Measurements from ENCODE around the gene TMEM179.

Gene TMEM179

GRCh38 chr14:104563742-104564615, 40.6 kb downstream of the TMEM179 start:
- DNase-seq (ENCODE audit: low read depth) = peak; percentile 68
- Histone ChIP-seq H3K9ac (ENCODE audit: low read length) (no peak overlapping the region), H3K4me3 (ENCODE audit: low read length) (no peak overlapping the region), H3K4me1 (ENCODE audit: control insufficient read depth, insufficient read depth, low read length) (no peaks in the 10 kb centered on the region), H3K27me3 (replicated peaks; ENCODE audit: control insufficient read depth, insufficient read depth, low read length) (peaks cover 50% of the 10 kb centered on the region), H3K9me3 (ENCODE audit: control insufficient read depth, low read length) (no peaks in the 10 kb centered on the region), H3K36me3 (ENCODE audit: control insufficient read depth, insufficient read depth, low read length, severe bottlenecking) (no peaks in the 10 kb centered on the region)

GRCh38 chr14:104563191-104563741, 41.3 kb downstream of the TMEM179 start:
- Histone ChIP-seq H3K9ac (ENCODE audit: low read length) (no peak overlapping the region), H3K9me3 (ENCODE audit: control insufficient read depth, low read length) (no peaks in the 10 kb centered on the region), H3K27me3 (replicated peaks; ENCODE audit: control insufficient read depth, insufficient read depth, low read length) (peaks cover 51% of the 10 kb centered on the region), H3K4me1 (ENCODE audit: control insufficient read depth, insufficient read depth, low read length) (no peaks in the 10 kb centered on the region), H3K36me3 (ENCODE audit: control insufficient read depth, insufficient read depth, low read length, severe bottlenecking) (no peaks in the 10 kb centered on the region), H3K4me3 (ENCODE audit: low read length) (no peak overlapping the region)
- no peak for DNase-seq (ENCODE audit: low read depth)

GRCh38 chr14:104562606-104563005, 42.0 kb downstream of the TMEM179 start:
- Histone ChIP-seq H3K36me3 (ENCODE audit: control insufficient read depth, insufficient read depth, low read length, severe bottlenecking) (no peaks in the 10 kb centered on the region), H3K9ac (ENCODE audit: low read length) (no peak overlapping the region), H3K4me3 (ENCODE audit: low read length) (no peak overlapping the region), H3K27me3 (replicated peaks; ENCODE audit: control insufficient read depth, insufficient read depth, low read length) (peaks cover 56% of the 10 kb centered on the region), H3K9me3 (ENCODE audit: control insufficient read depth, low read length) (no peaks in the 10 kb centered on the region), H3K4me1 (ENCODE audit: control insufficient read depth, insufficient read depth, low read length) (no peaks in the 10 kb centered on the region)
- DNase-seq (ENCODE audit: low read depth) = no peak

GRCh38 chr14:104561632-104562495, 42.7 kb downstream of the TMEM179 start:
- Histone ChIP-seq H3K9ac (ENCODE audit: low read length) (no peak overlapping the region), H3K4me3 (ENCODE audit: low read length) (no peak overlapping the region), H3K36me3 (ENCODE audit: control insufficient read depth, insufficient read depth, low read length, severe bottlenecking) (no peaks in the 10 kb centered on the region), H3K27me3 (replicated peaks; ENCODE audit: control insufficient read depth, insufficient read depth, low read length) (peaks cover 55% of the 10 kb centered on the region), H3K9me3 (ENCODE audit: control insufficient read depth, low read length) (no peaks in the 10 kb centered on the region), H3K4me1 (ENCODE audit: control insufficient read depth, insufficient read depth, low read length) (no peaks in the 10 kb centered on the region)
- no peak for DNase-seq (ENCODE audit: low read depth)

- Histone ChIP-seq H3K4me3 (ENCODE audit: low read length) (no peak overlapping the region), H3K9ac (ENCODE audit: low read length) (no peak overlapping the region), H3K36me3 (ENCODE audit: control insufficient read depth, insufficient read depth, low read length, severe bottlenecking) (no peaks in the 10 kb centered on the region), H3K27me3 (replicated peaks; ENCODE audit: control insufficient read depth, insufficient read depth, low read length) (peaks cover 48% of the 10 kb centered on the region), H3K4me1 (ENCODE audit: control insufficient read depth, insufficient read depth, low read length) (no peaks in the 10 kb centered on the region), H3K9me3 (ENCODE audit: control insufficient read depth, low read length) (no peaks in the 10 kb centered on the region)
- DNase-seq (ENCODE audit: low read depth) = no peak
These were observed 43.4 kb downstream of the TMEM179 start for GRCh38 chr14:104561124-104561557.

GRCh38 chr14:104560586-104560945, 44.0 kb downstream of the TMEM179 start:
- peaks cover 46% of the 10 kb centered on the region for H3K27me3 ChIP-seq (replicated peaks; ENCODE audit: control insufficient read depth, insufficient read depth, low read length)

GRCh38 chr14:104559804-104560585, 44.6 kb downstream of the TMEM179 start:
- Histone ChIP-seq H3K36me3 (ENCODE audit: control insufficient read depth, insufficient read depth, low read length, severe bottlenecking) (no peaks in the 10 kb centered on the region), H3K4me3 (ENCODE audit: low read length) (no peak overlapping the region), H3K27me3 (replicated peaks; ENCODE audit: control insufficient read depth, insufficient read depth, low read length) (peaks cover 47% of the 10 kb centered on the region), H3K9ac (ENCODE audit: low read length) (no peak overlapping the region), H3K4me1 (ENCODE audit: control insufficient read depth, insufficient read depth, low read length) (no peaks in the 10 kb centered on the region), H3K9me3 (ENCODE audit: control insufficient read depth, low read length) (no peaks in the 10 kb centered on the region)
- no peak for DNase-seq (ENCODE audit: low read depth)

More at GRCh38 chr14:104560586-104560945, 44.0 kb downstream of the TMEM179 start:
- DNase-seq (ENCODE audit: low read depth) = no peak
- H3K4me3 ChIP-seq (ENCODE audit: low read length) = no peak overlapping the region
- H3K36me3 ChIP-seq (ENCODE audit: control insufficient read depth, insufficient read depth, low read length, severe bottlenecking) = no peaks in the 10 kb centered on the region
- no peaks in the 10 kb centered on the region for H3K4me1 ChIP-seq (ENCODE audit: control insufficient read depth, insufficient read depth, low read length)
- no peak overlapping the region for H3K9ac ChIP-seq (ENCODE audit: low read length)
- no peaks in the 10 kb centered on the region for H3K9me3 ChIP-seq (ENCODE audit: control insufficient read depth, low read length)

- Histone ChIP-seq H3K4me1 (ENCODE audit: control insufficient read depth, insufficient read depth, low read length) (no peaks in the 10 kb centered on the region), H3K36me3 (ENCODE audit: control insufficient read depth, insufficient read depth, low read length, severe bottlenecking) (no peaks in the 10 kb centered on the region), H3K9me3 (ENCODE audit: control insufficient read depth, low read length) (no peaks in the 10 kb centered on the region), H3K27me3 (replicated peaks; ENCODE audit: control insufficient read depth, insufficient read depth, low read length) (peaks cover 43% of the 10 kb centered on the region), H3K4me3 (ENCODE audit: low read length) (no peak overlapping the region), H3K9ac (ENCODE audit: low read length) (no peak overlapping the region)
- no peak for DNase-seq (ENCODE audit: low read depth)
These were observed 45.4 kb downstream of the TMEM179 start for GRCh38 chr14:104559028-104559803.

- H3K36me3 ChIP-seq (ENCODE audit: control insufficient read depth, insufficient read depth, low read length, severe bottlenecking) = no peaks in the 10 kb centered on the region
- DNase-seq (ENCODE audit: low read depth) = no peak
- no peak overlapping the region for H3K9ac ChIP-seq (ENCODE audit: low read length)
- H3K27me3 ChIP-seq (replicated peaks; ENCODE audit: control insufficient read depth, insufficient read depth, low read length) = peaks cover 46% of the 10 kb centered on the region
- no peak overlapping the region for H3K4me3 ChIP-seq (ENCODE audit: low read length)
- no peaks in the 10 kb centered on the region for H3K9me3 ChIP-seq (ENCODE audit: control insufficient read depth, low read length)
- H3K4me1 ChIP-seq (ENCODE audit: control insufficient read depth, insufficient read depth, low read length) = no peaks in the 10 kb centered on the region
These were observed 46.1 kb downstream of the TMEM179 start for GRCh38 chr14:104558231-104559027.

- DNase-seq (ENCODE audit: low read depth) = no peak
- Histone ChIP-seq H3K36me3 (ENCODE audit: control insufficient read depth, insufficient read depth, low read length, severe bottlenecking) (no peaks in the 10 kb centered on the region), H3K4me1 (ENCODE audit: control insufficient read depth, insufficient read depth, low read length) (no peaks in the 10 kb centered on the region), H3K4me3 (ENCODE audit: low read length) (no peak overlapping the region), H3K9me3 (ENCODE audit: control insufficient read depth, low read length) (no peaks in the 10 kb centered on the region), H3K9ac (ENCODE audit: low read length) (no peak overlapping the region), H3K27me3 (replicated peaks; ENCODE audit: control insufficient read depth, insufficient read depth, low read length) (peaks cover 52% of the 10 kb centered on the region)
These were observed 46.8 kb downstream of the TMEM179 start for GRCh38 chr14:104557766-104558165.

All from adipocyte (in vitro differentiated cells).